H9 (cell line): ENCODE measurements around the gene STARD3. TPM values are rescaled to one million over a fixed set of nuclear protein-coding genes. Genes with fewer than 3 reads are reported as not detected.

Experiments
- DNase-seq: peaks from one replicate; pipeline ENCODE4 v3.0.0-alpha.2; 2017
- H2AFZ ChIP-seq: one replicate; pipeline ENCODE4 v1.6.1; 2013; ENCODE audit warnings: mild to moderate bottlenecking, low read length, control low read depth, moderate library complexity
- H2AK5ac ChIP-seq: 2 replicates; pipeline ENCODE4 v1.6.1; 2013; ENCODE audit warnings: low read length, control low read depth, mixed read lengths; ENCODE audit not compliant: insufficient read length
- H2BK120ac ChIP-seq: one replicate; pipeline ENCODE4 v1.6.1; 2013; ENCODE audit warnings: low read depth, mild to moderate bottlenecking, low read length, control low read depth, inconsistent platforms; ENCODE audit not compliant: poor library complexity, severe bottlenecking
- H2BK12ac ChIP-seq: 2 replicates; pipeline ENCODE4 v1.6.1; 2013; ENCODE audit warnings: low read length, control low read depth, mixed read lengths, low read depth; ENCODE audit not compliant: insufficient read length
- H2BK15ac ChIP-seq: 2 replicates; pipeline ENCODE4 v1.6.1; 2013; ENCODE audit warnings: low read depth, low read length, control low read depth
- H2BK20ac ChIP-seq: one replicate; pipeline ENCODE4 v1.6.1; 2013; ENCODE audit warnings: low read depth, mild to moderate bottlenecking, low read length, control low read depth, inconsistent platforms; ENCODE audit not compliant: poor library complexity, severe bottlenecking
- H2BK5ac ChIP-seq: 2 replicates; pipeline ENCODE4 v1.6.1; 2013; ENCODE audit warnings: low read length, control low read depth, mixed read lengths; ENCODE audit not compliant: insufficient read length
- H3K14ac ChIP-seq: 2 replicates; pipeline ENCODE4 v1.6.1; 2013; ENCODE audit warnings: low read length, control low read depth; ENCODE audit not compliant: insufficient read depth
- H3K18ac ChIP-seq: 2 replicates; pipeline ENCODE4 v1.6.1; 2013; ENCODE audit warnings: low read depth, mild to moderate bottlenecking, mixed read lengths, low read length, control low read depth; ENCODE audit not compliant: insufficient read length
- H3K23ac ChIP-seq: 2 replicates; pipeline ENCODE4 v1.6.1; 2013; ENCODE audit warnings: low read length, control low read depth, mixed read lengths, low read depth; ENCODE audit not compliant: insufficient read length
- H3K23me2 ChIP-seq: 2 replicates; pipeline ENCODE4 v1.6.1; 2013; ENCODE audit warnings: low read depth, mild to moderate bottlenecking, mixed read lengths, low read length, control low read depth; ENCODE audit not compliant: insufficient read length, poor library complexity, severe bottlenecking
- H3K27ac ChIP-seq: 2 replicates; pipeline ENCODE4 v1.5.1; 2013; ENCODE audit warnings: low read length, control low read depth, mixed read lengths, low read depth; ENCODE audit not compliant: insufficient read length
- H3K27me3 ChIP-seq: 2 replicates; pipeline ENCODE4 v1.6.1; 2013; ENCODE audit warnings: low read length, control low read depth, inconsistent platforms; ENCODE audit not compliant: insufficient read depth
- H3K4ac ChIP-seq: 2 replicates; pipeline ENCODE4 v1.6.1; 2013; ENCODE audit warnings: low read depth, mild to moderate bottlenecking, control low read depth, inconsistent platforms, low read length, moderate library complexity
- H3K4me1 ChIP-seq: 2 replicates; pipeline ENCODE4 v1.6.1; 2013; ENCODE audit warnings: low read length, control low read depth, inconsistent platforms; ENCODE audit not compliant: insufficient read depth
- H3K4me2 ChIP-seq: 2 replicates; pipeline ENCODE4 v1.6.1; 2013; ENCODE audit warnings: low read length, control low read depth, mixed read lengths; ENCODE audit not compliant: insufficient read length, insufficient read depth
- H3K56ac ChIP-seq: 2 replicates; pipeline ENCODE4 v1.6.1; 2013; ENCODE audit warnings: low read depth, mild to moderate bottlenecking, mixed read lengths, low read length, control low read depth; ENCODE audit not compliant: insufficient read length
- H3K79me1 ChIP-seq: 2 replicates; pipeline ENCODE4 v1.6.1; 2013; ENCODE audit warnings: low read depth, mild to moderate bottlenecking, moderate library complexity, low read length, control low read depth, inconsistent platforms; ENCODE audit not compliant: insufficient read depth, poor library complexity, severe bottlenecking
- H3K79me2 ChIP-seq: 2 replicates; pipeline ENCODE4 v1.6.1; 2013; ENCODE audit warnings: low read length, control low read depth, inconsistent platforms; ENCODE audit not compliant: insufficient read depth
- H3K9ac ChIP-seq: 2 replicates; pipeline ENCODE4 v1.6.1; 2013; ENCODE audit warnings: low read length, control low read depth, mixed read lengths; ENCODE audit not compliant: insufficient read length; ENCODE audit errors: extremely low read depth
- H3K9me3 ChIP-seq: one replicate; pipeline ENCODE4 v1.6.1; 2013; ENCODE audit warnings: low read depth, low read length, inconsistent platforms; ENCODE audit not compliant: control insufficient read depth
- H3T11ph ChIP-seq: one replicate; pipeline ENCODE4 v1.6.1; 2013; ENCODE audit warnings: mild to moderate bottlenecking, low read length, control low read depth, inconsistent platforms
- H4K20me1 ChIP-seq: one replicate; pipeline ENCODE4 v1.6.1; 2013; ENCODE audit not compliant: control insufficient read depth, insufficient read length, insufficient read depth
- H4K5ac ChIP-seq: 2 replicates; pipeline ENCODE4 v1.6.1; 2013; ENCODE audit warnings: low read depth, mild to moderate bottlenecking, mixed read lengths, low read length, control low read depth; ENCODE audit not compliant: insufficient read length
- H4K8ac ChIP-seq: replicated peaks from 2 replicates; pipeline ENCODE4 v1.6.1; 2013; ENCODE audit warnings: low read length, control low read depth, mixed read lengths, low read depth; ENCODE audit not compliant: insufficient read length
- H4K91ac ChIP-seq: 2 replicates; pipeline ENCODE4 v1.6.1; 2013; ENCODE audit warnings: low read depth, mild to moderate bottlenecking, moderate library complexity, mixed read lengths, low read length, control low read depth; ENCODE audit not compliant: insufficient read length
- H3K27ac Mint-ChIP-seq, 3 experiments: 2 replicates in 2 of 3; 3 replicates in 1 of 3; pipeline ENCODE4 v1.8.0; 2020 to 2021; ENCODE audit warnings: mixed read lengths in 3 of 3, mild to moderate bottlenecking in 1 of 3, moderate library complexity in 1 of 3
- H3K27me3 Mint-ChIP-seq: 2 replicates; pipeline ENCODE4 v1.8.0; 2021; ENCODE audit warnings: low read depth, mild to moderate bottlenecking, moderate library complexity, mixed read lengths
- H3K36me3 Mint-ChIP-seq, 3 experiments: 2 replicates in 2 of 3; 3 replicates in 1 of 3; pipeline ENCODE4 v1.8.0; 2020 to 2021; ENCODE audit warnings: low read depth in 3 of 3, mixed read lengths in 3 of 3; ENCODE audit not compliant: insufficient read depth in 1 of 3
- H3K4me1 Mint-ChIP-seq, 2 experiments: 2 replicates each; pipeline ENCODE4 v1.8.0; 2020; ENCODE audit warnings: mixed read lengths in 2 of 2
- H3K4me3 Mint-ChIP-seq, 2 experiments: 2 replicates in 1 of 2; 3 replicates in 1 of 2; pipeline ENCODE4 v1.8.0; 2020 to 2021; ENCODE audit warnings: mild to moderate bottlenecking in 2 of 2, mixed read lengths in 2 of 2, moderate library complexity in 1 of 2
- H3K9me3 Mint-ChIP-seq, 2 experiments: 2 replicates in 1 of 2; 3 replicates in 1 of 2; pipeline ENCODE4 v1.8.0; 2020; ENCODE audit warnings: mild to moderate bottlenecking in 2 of 2, mixed read lengths in 2 of 2, moderate library complexity in 1 of 2
- CTCF ChIP-seq: fragments of 200-600 bp; sonication (generic); conservative IDR thresholded peaks from 3 replicates; pipeline ENCODE4 v1.8.0; 2021; ENCODE audit warnings: antibody characterized with exemption, mild to moderate bottlenecking
- WGBS: extraction: QIAGEN DNeasy Blood & Tissue Kit; methylation state at CpG from one replicate; pipeline ENCODE4 v1.1.7; 2013; ENCODE audit warnings: missing lambda C conversion rate, low lambda C conversion rate, mixed read lengths; ENCODE audit not compliant: insufficient read length; ENCODE audit errors: extremely low coverage; 5-methylcytosine and 5-hydroxymethylcytosine counted together
- total RNA-seq: library from RNA; stranded (reverse); gene quantifications from 2 replicates; pipeline ENCODE4 v1.2.1, GENCODE V29; 2021

Gene STARD3
- total RNA-seq, 1 experiment from 2014 or later: 51.3 TPM

GRCh38 chr17:39647256-39647655, 10.3 kb downstream of the STARD3 start:
- Mint-ChIP-seq H3K4me3 (no peak overlapping the region), H3K27ac (no peak overlapping the region), H3K4me1 (peaks cover 46 to 61% of the 10 kb centered on the region in 2 experiments), H3K9me3 (no peaks in the 10 kb centered on the region), H3K27me3 (no peaks in the 10 kb centered on the region; the same call in 1 of the 2 replicates), H3K36me3 (peaks cover 0 to 6% (median 0%) of the 10 kb centered on the region in 3 experiments; a peak in 5 of 7 replicates)
- Histone ChIP-seq H3K9me3 (no peaks in the 10 kb centered on the region), H2BK120ac (no peak overlapping the region), H3T11ph (no peak overlapping the region), H4K8ac (no peak overlapping the region), H2AK5ac (no peak overlapping the region), H3K27ac (no peak overlapping the region), H2AFZ (no peak overlapping the region), H3K4me1 (peaks cover 5% of the 10 kb centered on the region; the same call in 1 of the 2 replicates), H2BK15ac (no peak overlapping the region), H3K23ac (no peak overlapping the region), H3K9ac (no peak overlapping the region), H3K18ac (no peak overlapping the region), H4K20me1 (no peaks in the 10 kb centered on the region), H3K23me2 (peaks cover 3% of the 10 kb centered on the region), H3K79me1 (no peaks in the 10 kb centered on the region), H3K4me2 (no peak overlapping the region), H2BK5ac (no peak overlapping the region), H3K14ac (no peak overlapping the region), H3K27me3 (no peaks in the 10 kb centered on the region), H2BK20ac (no peak overlapping the region), H2BK12ac (no peak overlapping the region), H3K56ac (no peak overlapping the region), H4K91ac (no peak overlapping the region), H4K5ac (no peak overlapping the region), H3K79me2 (no peaks in the 10 kb centered on the region; the same call in 1 of the 2 replicates), H3K4ac (no peak overlapping the region)
- WGBS: no CpG with 5 or more reads among the region's 5 CpGs
- no peak for TF ChIP-seq CTCF
- no peak for DNase-seq
